ENCODE measurements around the gene MEST. TPM values are rescaled to one million over a fixed set of nuclear protein-coding genes. Genes with fewer than 3 reads are reported as not detected.
A peak's percentile ranks its signal among the peaks of the same experiment; 100 is the strongest.

The MEST gene
- total RNA-seq, 4 donors from 2014 or later, result 12.2 to 311 (median 62.5) TPM

GRCh38 chr7:130485734-130486113 lies 6.2 kb upstream of the MEST start:
- Histone ChIP-seq H3K27ac (no peak overlapping the region), H3K27me3 (no peaks in the 10 kb centered on the region)
- WGBS, 2 donors, result 77 to 79% methylated on average over 11 of the region's 11 CpGs

GRCh38 chr7:130486114-130486953 lies 5.6 kb upstream of the MEST start:
- peak overlapping the region in 3 of 4 donors; percentile 24 to 70 (median 51) for H3K27ac ChIP-seq
- no peak for DNase-seq (ENCODE audit: low spot score in 2 of 2)

More at GRCh38 chr7:130485734-130486113, 6.2 kb upstream of the MEST start:
- DNase-seq (ENCODE audit: low spot score in 2 of 2), result no peak
- Histone ChIP-seq H3K36me3 (no peaks in the 10 kb centered on the region), H3K4me3 (peak overlapping the region; percentile 35 to 63 (median 54)), H3K9me3 (no peaks in the 10 kb centered on the region), H3K4me1 (peaks cover 0 to 42% (median 5%) of the 10 kb centered on the region in 4 donors)
- TF ChIP-seq POLR2A (IDR thresholded peaks at IDR 0.05) (no peak), EP300 (IDR thresholded peaks at IDR 0.05) (no peak), CTCF (IDR thresholded peaks at IDR 0.05) (no peak)

GRCh38 chr7:130486954-130487436 lies 4.9 kb upstream of the MEST start:
- Histone ChIP-seq H3K27me3 (no peaks in the 10 kb centered on the region), H3K9me3 (no peaks in the 10 kb centered on the region), H3K27ac (peak overlapping the region in 3 of 4 donors; percentile 24 to 70 (median 51)), H3K4me3 (peak overlapping the region; percentile 35 to 63 (median 54)), H3K4me1 (peaks cover 0 to 42% (median 5%) of the 10 kb centered on the region in 4 donors), H3K36me3 (no peaks in the 10 kb centered on the region)
- no peak for DNase-seq (ENCODE audit: low spot score in 2 of 2)
- WGBS, 2 donors, result 30 to 50% methylated on average over 6 of the region's 6 CpGs
- TF ChIP-seq EP300 (IDR thresholded peaks at IDR 0.05) (no peak), POLR2A (IDR thresholded peaks at IDR 0.05) (no peak), CTCF (IDR thresholded peaks at IDR 0.05) (no peak)

More at GRCh38 chr7:130486114-130486953, 5.6 kb upstream of the MEST start:
- H3K9me3 ChIP-seq, result no peaks in the 10 kb centered on the region
- H3K27me3 ChIP-seq, result no peaks in the 10 kb centered on the region
- WGBS, 2 donors, result 16 to 30% methylated on average over 46 to 64 of the region's 67 CpGs
- H3K36me3 ChIP-seq, result no peaks in the 10 kb centered on the region
- H3K4me1 ChIP-seq, result peaks cover 0 to 42% (median 5%) of the 10 kb centered on the region in 4 donors
- H3K4me3 ChIP-seq, result peak overlapping the region; percentile 35 to 63 (median 54)
- peak in 1 of 2 donors; percentile 26 for TF ChIP-seq EP300 (IDR thresholded peaks at IDR 0.05)
- peak; percentile 65 to 78 (median 73) for TF ChIP-seq CTCF (IDR thresholded peaks at IDR 0.05)
- TF ChIP-seq POLR2A (IDR thresholded peaks at IDR 0.05), result no peak

GRCh38 chr7:130488392-130489139 lies 3.3 kb upstream of the MEST start:
- Histone ChIP-seq H3K27me3 (no peaks in the 10 kb centered on the region), H3K27ac (peak overlapping the region in 2 of 4 donors; percentile 70), H3K4me1 (peaks cover 0 to 47% (median 5%) of the 10 kb centered on the region in 4 donors), H3K36me3 (no peaks in the 10 kb centered on the region), H3K4me3 (no peak overlapping the region), H3K9me3 (peaks cover 0 to 9% (median 0%) of the 10 kb centered on the region in 4 donors)
- TF ChIP-seq POLR2A (IDR thresholded peaks at IDR 0.05) (no peak), EP300 (IDR thresholded peaks at IDR 0.05) (no peak), CTCF (IDR thresholded peaks at IDR 0.05) (no peak)
- 34 to 42% methylated on average over 7 of the region's 7 CpGs for WGBS, 2 donors
- DNase-seq (ENCODE audit: low spot score in 2 of 2), result no peak
